H1 (cell line): ENCODE data around the gene NSUN2. TPM values are rescaled to one million over a fixed set of nuclear protein-coding genes. Genes with fewer than 3 reads are reported as not detected.

ENCODE experiments used
- CTCF ChIA-PET: fragments of 300-600 bp; sonication (Branson Sonifier 250); formaldehyde crosslinking; loops from one replicate; lab custom pipeline; 2021; ENCODE audit not compliant: partially characterized antibody; lab: Charles Lee
- POLR2A ChIA-PET: fragments of 300-600 bp; sonication (Branson Sonifier 250); formaldehyde crosslinking; loops from one replicate; lab custom pipeline; 2021; ENCODE audit warnings: inconsistent platforms; ENCODE audit not compliant: partially characterized antibody; lab: Charles Lee
- DNase-seq, 2 experiments: peaks; one replicate each; pipeline versions ENCODE4 v3.0.0 to v3.0.0-alpha.2; 2010 to 2022; ENCODE audit warnings: low spot score in 2 of 2, low read depth in 1 of 2, mixed read lengths in 1 of 2
- FAIRE-seq: peaks from 2 replicates; lab custom pipeline; 2011; peaks lifted over from hg19 to GRCh38; lab: Jason Lieb, UNC
- H2AFZ ChIP-seq: 2 replicates; pipeline ENCODE4 v1.8.1; 2012; ENCODE audit warnings: low read length, inconsistent platforms
- H2AK5ac ChIP-seq: 2 replicates; pipeline ENCODE4 v1.6.1; 2013; ENCODE audit warnings: low read depth, low read length
- H2BK120ac ChIP-seq: replicated peaks from 2 replicates; pipeline ENCODE3; 2013; ENCODE audit warnings: low read depth, low read length, inconsistent platforms
- H2BK12ac ChIP-seq: 2 replicates; pipeline ENCODE4 v1.6.1; 2013; ENCODE audit warnings: low read depth, low read length
- H2BK15ac ChIP-seq: 2 replicates; pipeline ENCODE4 v1.6.1; 2013; ENCODE audit warnings: low read length
- H2BK20ac ChIP-seq: 2 replicates; pipeline ENCODE4 v1.6.1; 2013; ENCODE audit warnings: low read length
- H2BK5ac ChIP-seq: 2 replicates; pipeline ENCODE4 v1.6.1; 2013; ENCODE audit warnings: low read depth, low read length
- H3K14ac ChIP-seq: 2 replicates; pipeline ENCODE4 v1.6.1; 2013; ENCODE audit warnings: inconsistent platforms; ENCODE audit not compliant: insufficient read length
- H3K18ac ChIP-seq: 2 replicates; pipeline ENCODE4 v1.6.1; 2013; ENCODE audit warnings: low read length; ENCODE audit errors: extremely low read depth
- H3K23ac ChIP-seq: 2 replicates; pipeline ENCODE4 v1.6.1; 2013; ENCODE audit warnings: inconsistent platforms; ENCODE audit not compliant: insufficient read length
- H3K23me2 ChIP-seq: 2 replicates; pipeline ENCODE4 v1.6.1; 2013; ENCODE audit warnings: low read depth, low read length
- H3K27ac ChIP-seq: 2 replicates; pipeline ENCODE4 v1.6.1; 2011; ENCODE audit warnings: low read depth, low read length, inconsistent platforms
- H3K27me3 ChIP-seq, 4 experiments: replicated peaks in 1 of 4; 1 replicate in 1 of 4; 2 replicates in 3 of 4; pipeline versions ENCODE4 v1.6.1 to v1.8.1; 2011 to 2013; ENCODE audit warnings: low read length in 3 of 4, mild to moderate bottlenecking in 3 of 4, inconsistent platforms in 2 of 4, mixed read lengths in 2 of 4, moderate library complexity in 1 of 4; ENCODE audit not compliant: control insufficient read depth in 3 of 4, insufficient read depth in 3 of 4; ENCODE audit errors: extremely low read depth in 1 of 4
- H3K36me3 ChIP-seq, 4 experiments: 2 replicates each; pipeline versions ENCODE4 v1.6.1 to v1.8.1; 2011 to 2013; ENCODE audit warnings: mild to moderate bottlenecking in 4 of 4, low read length in 3 of 4, moderate library complexity in 2 of 4, control low read depth in 1 of 4, inconsistent platforms in 1 of 4; ENCODE audit not compliant: insufficient read depth in 4 of 4, control insufficient read depth in 2 of 4
- H3K4ac ChIP-seq: replicated peaks from 2 replicates; pipeline ENCODE3; 2013; ENCODE audit warnings: low read length, low read depth, mixed read lengths, inconsistent platforms; ENCODE audit not compliant: insufficient read length
- H3K4me1 ChIP-seq, 4 experiments: replicated peaks in 1 of 4; 1 replicate in 1 of 4; 2 replicates in 3 of 4; pipeline versions ENCODE4 v1.6.1 to v1.8.1; 2011 to 2013; ENCODE audit warnings: low read length in 3 of 4, inconsistent platforms in 2 of 4, mixed read lengths in 1 of 4; ENCODE audit not compliant: insufficient read depth in 4 of 4, control insufficient read depth in 3 of 4
- H3K4me2 ChIP-seq, 2 experiments: 2 replicates each; pipeline versions ENCODE4 v1.6.1 to v1.8.1; 2011 to 2013; ENCODE audit warnings: low read depth in 2 of 2, low read length in 2 of 2, control low read depth in 1 of 2, inconsistent platforms in 1 of 2, mild to moderate bottlenecking in 1 of 2; ENCODE audit not compliant: insufficient read depth in 1 of 2
- H3K4me3 ChIP-seq, 4 experiments: fragments of 200-600, 300-600 bp in 1 of 4; sonication (generic), shearing (Covaris generic), sonication (Bioruptor Twin) in 1 of 4; 2 replicates each; pipeline versions ENCODE4 v1.5.1 to v1.8.1; 2011 to 2016; ENCODE audit warnings: low read length in 4 of 4, low read depth in 3 of 4, control low read depth in 2 of 4, inconsistent platforms in 2 of 4, mild to moderate bottlenecking in 2 of 4, mixed read lengths in 1 of 4, moderate library complexity in 1 of 4; ENCODE audit not compliant: insufficient read depth in 2 of 4; ENCODE audit errors: extremely low read depth in 1 of 4
- H3K56ac ChIP-seq: replicated peaks from 2 replicates; pipeline ENCODE3; 2013; ENCODE audit warnings: low read depth, mild to moderate bottlenecking, mixed read lengths, low read length, inconsistent platforms; ENCODE audit not compliant: insufficient read length
- H3K79me1 ChIP-seq: 2 replicates; pipeline ENCODE4 v1.6.1; 2013; ENCODE audit warnings: low read depth, low read length, control low read depth
- H3K79me2 ChIP-seq, 2 experiments: 2 replicates each; pipeline versions ENCODE4 v1.6.1 to v1.8.1; 2012 to 2013; ENCODE audit warnings: low read length in 2 of 2, mild to moderate bottlenecking in 2 of 2, inconsistent platforms in 1 of 2; ENCODE audit not compliant: insufficient read depth in 2 of 2, control insufficient read depth in 1 of 2
- H3K9ac ChIP-seq, 4 experiments: replicated peaks in 1 of 4; 1 replicate in 1 of 4; 2 replicates in 3 of 4; pipeline versions ENCODE4 v1.6.1 to v1.8.1; 2011 to 2013; ENCODE audit warnings: low read depth in 3 of 4, low read length in 3 of 4, control low read depth in 2 of 4, mild to moderate bottlenecking in 2 of 4, moderate library complexity in 2 of 4, inconsistent platforms in 1 of 4; ENCODE audit errors: extremely low read depth in 1 of 4
- H3K9me3 ChIP-seq, 2 experiments: 2 replicates each; pipeline versions ENCODE4 v1.6.1 to v1.8.1; 2012 to 2013; ENCODE audit warnings: mild to moderate bottlenecking in 2 of 2, moderate library complexity in 2 of 2, control low read depth in 1 of 2, inconsistent platforms in 1 of 2, low read depth in 1 of 2, low read length in 1 of 2, mixed read lengths in 1 of 2; ENCODE audit not compliant: insufficient read depth in 2 of 2
- H4K20me1 ChIP-seq, 2 experiments: replicated peaks in 1 of 2; 2 replicates each; pipeline versions ENCODE3 to v1.8.1; 2011 to 2013; ENCODE audit warnings: inconsistent platforms in 2 of 2, low read length in 2 of 2, mild to moderate bottlenecking in 1 of 2; ENCODE audit not compliant: insufficient read depth in 2 of 2, control insufficient read depth in 1 of 2
- H4K5ac ChIP-seq: 2 replicates; pipeline ENCODE4 v1.6.1; 2013; ENCODE audit warnings: low read length, low read depth, mixed read lengths, inconsistent platforms; ENCODE audit not compliant: insufficient read length
- H4K8ac ChIP-seq: 2 replicates; pipeline ENCODE4 v1.8.0; 2013; ENCODE audit warnings: mild to moderate bottlenecking, moderate library complexity, low read length, inconsistent platforms; ENCODE audit not compliant: insufficient read depth; ENCODE audit errors: extremely low read depth
- H4K91ac ChIP-seq: replicated peaks from 2 replicates; pipeline ENCODE3; 2013; ENCODE audit warnings: low read length, mixed read lengths, inconsistent platforms; ENCODE audit not compliant: insufficient read length
- ATF2 ChIP-seq: IDR thresholded peaks from 2 replicates; pipeline ENCODE4 v1.6.1; 2012; ENCODE audit warnings: low read length, inconsistent platforms
- ATF3 ChIP-seq: IDR thresholded peaks from 2 replicates; pipeline ENCODE4 v1.6.1; 2011; ENCODE audit warnings: low read depth, mild to moderate bottlenecking, low read length; ENCODE audit not compliant: insufficient read depth
- BCL11A ChIP-seq, 2 experiments: IDR thresholded peaks; one replicate each; pipeline ENCODE4 v1.6.1; 2011; ENCODE audit warnings: low read depth in 2 of 2, low read length in 2 of 2, mild to moderate bottlenecking in 2 of 2
- GTF2F1 ChIP-seq: IDR thresholded peaks from 2 replicates; pipeline ENCODE4 v1.6.1; 2012; ENCODE audit warnings: low read depth, low read length, improper control_type of control experiment, borderline replicate concordance
- KDM1A ChIP-seq: fragments of 200-600, 300-600 bp; sonication (generic); IDR thresholded peaks from 2 replicates; pipeline ENCODE4 v1.7.1; 2016; ENCODE audit warnings: mild to moderate bottlenecking, low read length, borderline replicate concordance
- NANOG ChIP-seq: IDR thresholded peaks from 2 replicates; pipeline ENCODE4 v1.6.1; 2011; ENCODE audit warnings: low read length, low read depth, mild to moderate bottlenecking, inconsistent platforms; ENCODE audit not compliant: insufficient read depth, poor library complexity, severe bottlenecking
- RAD21 ChIP-seq, 2 experiments: IDR thresholded peaks in 1 of 2; conservative IDR thresholded peaks in 1 of 2; 2 replicates each; pipeline ENCODE4 v1.6.1; 2011; ENCODE audit warnings: low read depth in 2 of 2, low read length in 2 of 2, improper control_type of control experiment in 1 of 2, inconsistent platforms in 1 of 2, mild to moderate bottlenecking in 1 of 2, moderate library complexity in 1 of 2
- SP1 ChIP-seq: IDR thresholded peaks from 2 replicates; pipeline ENCODE4 v1.6.1; 2011; ENCODE audit warnings: low read depth, low read length
- SRF ChIP-seq: IDR thresholded peaks from 2 replicates; pipeline ENCODE4 v1.6.1; 2011; ENCODE audit warnings: mild to moderate bottlenecking, low read depth, low read length, moderate library complexity
- SUZ12 ChIP-seq: fragments of 200-600 bp; sonication (generic); IDR thresholded peaks from 2 replicates; pipeline ENCODE4 v1.6.1; 2012; ENCODE audit warnings: mild to moderate bottlenecking, inconsistent platforms, low read length, moderate library complexity, mixed read lengths
- TAF1 ChIP-seq: IDR thresholded peaks from 2 replicates; pipeline ENCODE4 v1.6.1; 2011; ENCODE audit warnings: mild to moderate bottlenecking, low read depth, low read length
- YY1 ChIP-seq: IDR thresholded peaks from 2 replicates; pipeline ENCODE4 v1.6.1; 2011; ENCODE audit warnings: low read depth, mild to moderate bottlenecking, low read length
- WGBS, 2 experiments: shearing (Covaris generic) in 1 of 2; methylation state at CpG; one replicate each; pipeline versions ENCODE4 v1.1.6 to v1.1.7; 2013 to 2015; ENCODE audit warnings: low lambda C conversion rate in 2 of 2, mixed read lengths in 2 of 2, inconsistent platforms in 1 of 2, low coverage in 1 of 2, missing lambda C conversion rate in 1 of 2; ENCODE audit not compliant: insufficient replicate concordance in 2 of 2, insufficient coverage in 1 of 2, insufficient read length in 1 of 2; ENCODE audit errors: extremely low coverage in 1 of 2, missing lambda C conversion rate in 1 of 2; 5-methylcytosine and 5-hydroxymethylcytosine counted together
- polyA plus RNA-seq, 7 experiments: library from polyadenylated mRNA; depleted of rRNA in 3 of 7; stranded (reverse) in 5 of 7; unstranded in 2 of 7; fragments of >200 nt in 5 of 7; fragments of 200-250 nt in 2 of 7; gene quantifications; 1 replicate in 5 of 7; 2 replicates in 1 of 7; 4 replicates in 1 of 7; pipeline versions ENCODE4 v1.2.1 to v1.2.3, GENCODE V29; 2011 to 2013; ENCODE audit warnings: missing spikeins in 2 of 7, mixed read lengths in 2 of 7
- total RNA-seq: library from RNA; stranded (reverse); fragmentation: NEBNext Ultra II Directional; extraction: Animal tissue kit (Norgen Biotek cat#: 25700); gene quantifications from 2 replicates; pipeline ENCODE4 v1.2.1, GENCODE V29; 2021

NSUN2 gene
- total and polyA plus RNA-seq, 2 of the 8 experiments (the other 6 are each of a cell fraction or from before 2014, with no cell fraction given): 47.3 to 94.7 TPM

GRCh38 chr5:6596388-6596787, 36.5 kb downstream of the NSUN2 start:
- no peak for FAIRE-seq
- Histone ChIP-seq H3K9me3 (no peaks in the 10 kb centered on the region), H3K18ac (no peak overlapping the region), H3K4me3 (no peak overlapping the region), H2AK5ac (no peak overlapping the region), H2BK12ac (no peak overlapping the region), H2BK20ac (no peak overlapping the region), H3K4me1 (no peaks in the 10 kb centered on the region), H3K14ac (no peak overlapping the region), H3K79me1 (no peaks in the 10 kb centered on the region), H3K79me2 (no peaks in the 10 kb centered on the region), H2BK120ac (no peak overlapping the region), H3K27me3 (no peaks in the 10 kb centered on the region), H3K4me2 (no peak overlapping the region), H2BK5ac (no peak overlapping the region), H4K5ac (no peak overlapping the region), H3K56ac (no peak overlapping the region), H2BK15ac (no peak overlapping the region), H3K23me2 (no peaks in the 10 kb centered on the region), H2AFZ (no peak overlapping the region), H4K20me1 (peaks cover 5 to 6% of the 10 kb centered on the region in 2 experiments), H3K27ac (no peak overlapping the region), H4K8ac (no peak overlapping the region), H3K36me3 (peaks cover 13 to 42% (median 27%) of the 10 kb centered on the region in 4 experiments), H3K4ac (no peak overlapping the region), H3K9ac (no peak overlapping the region), H3K23ac (no peak overlapping the region), H4K91ac (no peak overlapping the region)
- ChIA-PET POLR2A (interaction anchor here (0.7 to 1.7 kb wide), 5 partner anchors 9 to 149 kb away, joined by 3 to 5 read pairs (median 3); partner anchors contain the start of genes NSUN2 and SRD5A1), CTCF (interaction anchor here (1.3 kb wide), 1 partner anchor 10 kb away, joined by 3 read pairs; no protein-coding TSS in a partner anchor)
- DNase-seq: no peak
- 92% methylated on average over 5 of the region's 5 CpGs; no CpG with 5 or more reads in 1 of the 2 experiments for WGBS, 2 experiments
- TF ChIP-seq GTF2F1 (no peak), ATF2 (no peak), YY1 (no peak), ATF3 (no peak), TAF1 (no peak), SUZ12 (no peak), BCL11A (IDR thresholded peaks at IDR 0.05; ENCODE audit: low read depth in 2 of 2, low read length in 2 of 2) (no peak), SP1 (no peak), SRF (no peak), NANOG (no peak), RAD21 (IDR thresholded peaks at IDR 0.05 in 1 of 2, conservative IDR thresholded peaks at IDR 0.05 in 1 of 2; ENCODE audit: low read depth in 2 of 2, low read length in 2 of 2) (no peak), KDM1A (no peak)
